ENCODE data around the gene RETN. TPM values are rescaled to one million over a fixed set of nuclear protein-coding genes. Genes with fewer than 3 reads are reported as not detected.
A peak's percentile ranks its signal among the peaks of the same experiment; 100 is the strongest.
"Not testable (repeated sequence)": the region's sequence is repeated elsewhere in the genome, so short reads cannot be mapped to it uniquely, and the experiment has no call there.

Gene RETN
- total and polyA plus RNA-seq, 2 experiments from 2014 or later: not detected

GRCh38 chr19:7643629-7644549, 25.0 kb upstream of the RETN start:
- H4K20me1 ChIP-seq (replicated peaks; ENCODE audit: insufficient read depth); H3K27ac Mint-ChIP-seq; H3K36me3 ChIP-seq (ENCODE audit: insufficient read depth); H3K9me2 ChIP-seq (ENCODE audit: insufficient read depth); H3K4me2 ChIP-seq; H3K4me1 Mint-ChIP-seq; H3K4me3 ChIP-seq; H3K27ac ChIP-seq (ENCODE audit: low read depth); H3K4me3 Mint-ChIP-seq; H3K27me3 ChIP-seq (ENCODE audit: insufficient read depth); H3K4me1 ChIP-seq (ENCODE audit: insufficient read depth); H3F3A ChIP-seq (replicated peaks; ENCODE audit: low read depth); H2AFZ ChIP-seq; H3K36me3 Mint-ChIP-seq (ENCODE audit: low read depth); H3K9me3 Mint-ChIP-seq; H3K79me2 ChIP-seq (replicated peaks; ENCODE audit: insufficient read depth): not testable (repeated sequence)
- DNase-seq (ENCODE audit: low spot score): peak; percentile 72
- ATAC-seq: peak; percentile 34; the same call in 2 of the 3 replicates
- peaks cover 11% of the 10 kb centered on the region for H3K27me3 Mint-ChIP-seq (ENCODE audit: insufficient read depth, low read depth, poor library complexity)

DNA sequence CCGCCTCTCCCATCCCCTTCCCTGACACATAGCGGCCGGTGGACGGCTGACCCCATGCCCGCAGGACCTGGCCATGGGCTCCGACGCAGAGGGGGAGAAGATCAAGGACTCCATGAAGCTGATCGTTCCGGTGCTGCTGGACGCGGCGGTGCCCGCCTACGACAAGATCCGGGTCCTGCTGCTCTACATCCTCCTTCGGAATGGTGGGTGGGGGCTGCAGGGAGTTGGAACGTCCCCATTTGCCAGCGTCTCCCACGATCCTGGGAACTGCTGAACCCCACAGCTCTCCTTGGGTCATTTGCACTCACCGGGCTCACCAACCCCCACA, 24.3 kb upstream of the RETN start:
- no peak for DNase-seq (ENCODE audit: low spot score)
- Histone ChIP-seq H3K4me2 (no peak overlapping the region), H3K27me3 (ENCODE audit: insufficient read depth) (no peaks in the 10 kb centered on the region), H3K4me3 (no peak overlapping the region), H3K27ac (ENCODE audit: low read depth) (no peak overlapping the region), H3F3A (replicated peaks; ENCODE audit: low read depth) (peaks cover 9% of the 10 kb centered on the region), H4K20me1 (replicated peaks; ENCODE audit: insufficient read depth) (no peaks in the 10 kb centered on the region; the same call in 1 of the 2 replicates), H3K4me1 (ENCODE audit: insufficient read depth) (no peaks in the 10 kb centered on the region), H3K9me2 (ENCODE audit: insufficient read depth) (no peaks in the 10 kb centered on the region), H3K36me3 (ENCODE audit: insufficient read depth) (no peaks in the 10 kb centered on the region), H3K79me2 (replicated peaks; ENCODE audit: insufficient read depth) (no peaks in the 10 kb centered on the region), H2AFZ (no peak overlapping the region)
- Mint-ChIP-seq H3K9me3 (no peaks in the 10 kb centered on the region; the same call in 2 of the 3 replicates), H3K36me3 (ENCODE audit: low read depth) (peaks cover 3% of the 10 kb centered on the region; the same call in 1 of the 3 replicates), H3K4me1 (no peaks in the 10 kb centered on the region), H3K27me3 (ENCODE audit: insufficient read depth, low read depth, poor library complexity) (peaks cover 8% of the 10 kb centered on the region), H3K27ac (no peak overlapping the region), H3K4me3 (no peak overlapping the region)
- no peak for ATAC-seq
- TF ChIP-seq CREB1 (CRISPR knock-in tag; IDR thresholded peaks at IDR 0.05; ENCODE audit: low read depth): no peak
- TF ChIP-seq, protein P1, sequence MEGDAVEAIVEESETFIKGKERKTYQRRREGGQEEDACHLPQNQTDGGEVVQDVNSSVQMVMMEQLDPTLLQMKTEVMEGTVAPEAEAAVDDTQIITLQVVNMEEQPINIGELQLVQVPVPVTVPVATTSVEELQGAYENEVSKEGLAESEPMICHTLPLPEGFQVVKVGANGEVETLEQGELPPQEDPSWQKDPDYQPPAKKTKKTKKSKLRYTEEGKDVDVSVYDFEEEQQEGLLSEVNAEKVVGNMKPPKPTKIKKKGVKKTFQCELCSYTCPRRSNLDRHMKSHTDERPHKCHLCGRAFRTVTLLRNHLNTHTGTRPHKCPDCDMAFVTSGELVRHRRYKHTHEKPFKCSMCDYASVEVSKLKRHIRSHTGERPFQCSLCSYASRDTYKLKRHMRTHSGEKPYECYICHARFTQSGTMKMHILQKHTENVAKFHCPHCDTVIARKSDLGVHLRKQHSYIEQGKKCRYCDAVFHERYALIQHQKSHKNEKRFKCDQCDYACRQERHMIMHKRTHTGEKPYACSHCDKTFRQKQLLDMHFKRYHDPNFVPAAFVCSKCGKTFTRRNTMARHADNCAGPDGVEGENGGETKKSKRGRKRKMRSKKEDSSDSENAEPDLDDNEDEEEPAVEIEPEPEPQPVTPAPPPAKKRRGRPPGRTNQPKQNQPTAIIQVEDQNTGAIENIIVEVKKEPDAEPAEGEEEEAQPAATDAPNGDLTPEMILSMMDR (conservative IDR thresholded peaks at IDR 0.05; ENCODE audit: low read depth in 2 of 2): no peak
- TF ChIP-seq NANOG (IDR thresholded peaks at IDR 0.05; ENCODE audit: borderline replicate concordance): no peak
- no peak for TF ChIP-seq EZH2 (IDR thresholded peaks at IDR 0.05; ENCODE audit: low read depth, unreplicated experiment)
- TF ChIP-seq ETS1 (IDR thresholded peaks at IDR 0.05): no peak
- TF ChIP-seq, protein P2, sequence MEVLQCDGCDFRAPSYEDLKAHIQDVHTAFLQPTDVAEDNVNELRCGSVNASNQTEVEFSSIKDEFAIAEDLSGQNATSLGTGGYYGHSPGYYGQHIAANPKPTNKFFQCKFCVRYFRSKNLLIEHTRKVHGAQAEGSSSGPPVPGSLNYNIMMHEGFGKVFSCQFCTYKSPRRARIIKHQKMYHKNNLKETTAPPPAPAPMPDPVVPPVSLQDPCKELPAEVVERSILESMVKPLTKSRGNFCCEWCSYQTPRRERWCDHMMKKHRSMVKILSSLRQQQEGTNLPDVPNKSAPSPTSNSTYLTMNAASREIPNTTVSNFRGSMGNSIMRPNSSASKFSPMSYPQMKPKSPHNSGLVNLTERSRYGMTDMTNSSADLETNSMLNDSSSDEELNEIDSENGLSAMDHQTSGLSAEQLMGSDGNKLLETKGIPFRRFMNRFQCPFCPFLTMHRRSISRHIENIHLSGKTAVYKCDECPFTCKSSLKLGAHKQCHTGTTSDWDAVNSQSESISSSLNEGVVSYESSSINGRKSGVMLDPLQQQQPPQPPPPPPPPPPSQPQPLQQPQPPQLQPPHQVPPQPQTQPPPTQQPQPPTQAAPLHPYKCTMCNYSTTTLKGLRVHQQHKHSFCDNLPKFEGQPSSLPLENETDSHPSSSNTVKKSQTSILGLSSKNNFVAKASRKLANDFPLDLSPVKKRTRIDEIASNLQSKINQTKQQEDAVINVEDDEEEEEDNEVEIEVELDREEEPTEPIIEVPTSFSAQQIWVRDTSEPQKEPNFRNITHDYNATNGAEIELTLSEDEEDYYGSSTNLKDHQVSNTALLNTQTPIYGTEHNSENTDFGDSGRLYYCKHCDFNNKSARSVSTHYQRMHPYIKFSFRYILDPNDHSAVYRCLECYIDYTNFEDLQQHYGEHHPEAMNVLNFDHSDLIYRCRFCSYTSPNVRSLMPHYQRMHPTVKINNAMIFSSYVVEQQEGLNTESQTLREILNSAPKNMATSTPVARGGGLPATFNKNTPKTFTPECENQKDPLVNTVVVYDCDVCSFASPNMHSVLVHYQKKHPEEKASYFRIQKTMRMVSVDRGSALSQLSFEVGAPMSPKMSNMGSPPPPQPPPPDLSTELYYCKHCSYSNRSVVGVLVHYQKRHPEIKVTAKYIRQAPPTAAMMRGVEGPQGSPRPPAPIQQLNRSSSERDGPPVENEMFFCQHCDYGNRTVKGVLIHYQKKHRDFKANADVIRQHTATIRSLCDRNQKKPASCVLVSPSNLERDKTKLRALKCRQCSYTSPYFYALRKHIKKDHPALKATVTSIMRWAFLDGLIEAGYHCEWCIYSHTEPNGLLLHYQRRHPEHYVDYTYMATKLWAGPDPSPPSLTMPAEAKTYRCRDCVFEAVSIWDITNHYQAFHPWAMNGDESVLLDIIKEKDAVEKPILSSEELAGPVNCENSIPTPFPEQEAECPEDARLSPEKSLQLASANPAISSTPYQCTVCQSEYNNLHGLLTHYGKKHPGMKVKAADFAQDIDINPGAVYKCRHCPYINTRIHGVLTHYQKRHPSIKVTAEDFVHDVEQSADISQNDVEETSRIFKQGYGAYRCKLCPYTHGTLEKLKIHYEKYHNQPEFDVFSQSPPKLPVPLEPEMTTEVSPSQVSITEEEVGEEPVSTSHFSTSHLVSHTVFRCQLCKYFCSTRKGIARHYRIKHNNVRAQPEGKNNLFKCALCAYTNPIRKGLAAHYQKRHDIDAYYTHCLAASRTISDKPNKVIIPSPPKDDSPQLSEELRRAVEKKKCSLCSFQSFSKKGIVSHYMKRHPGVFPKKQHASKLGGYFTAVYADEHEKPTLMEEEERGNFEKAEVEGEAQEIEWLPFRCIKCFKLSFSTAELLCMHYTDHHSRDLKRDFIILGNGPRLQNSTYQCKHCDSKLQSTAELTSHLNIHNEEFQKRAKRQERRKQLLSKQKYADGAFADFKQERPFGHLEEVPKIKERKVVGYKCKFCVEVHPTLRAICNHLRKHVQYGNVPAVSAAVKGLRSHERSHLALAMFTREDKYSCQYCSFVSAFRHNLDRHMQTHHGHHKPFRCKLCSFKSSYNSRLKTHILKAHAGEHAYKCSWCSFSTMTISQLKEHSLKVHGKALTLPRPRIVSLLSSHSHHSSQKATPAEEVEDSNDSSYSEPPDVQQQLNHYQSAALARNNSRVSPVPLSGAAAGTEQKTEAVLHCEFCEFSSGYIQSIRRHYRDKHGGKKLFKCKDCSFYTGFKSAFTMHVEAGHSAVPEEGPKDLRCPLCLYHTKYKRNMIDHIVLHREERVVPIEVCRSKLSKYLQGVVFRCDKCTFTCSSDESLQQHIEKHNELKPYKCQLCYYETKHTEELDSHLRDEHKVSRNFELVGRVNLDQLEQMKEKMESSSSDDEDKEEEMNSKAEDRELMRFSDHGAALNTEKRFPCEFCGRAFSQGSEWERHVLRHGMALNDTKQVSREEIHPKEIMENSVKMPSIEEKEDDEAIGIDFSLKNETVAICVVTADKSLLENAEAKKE (CRISPR knock-in tag; IDR thresholded peaks at IDR 0.05): no peak
